ENCODE measurements around the gene STYXL1.
"Not testable (repeated sequence)": the region's sequence is repeated elsewhere in the genome, so short reads cannot be mapped to it uniquely, and the experiment has no call there.

STYXL1 gene

GRCh38 chr7:76009672-76010600, 37.9 kb downstream of the STYXL1 start:
- no peak for TF ChIP-seq CTCF (IDR thresholded peaks at IDR 0.05; ENCODE audit: insufficient read depth, low read depth, low read length, missing control alignments)
- no peak for DNase-seq (ENCODE audit: low read depth)
- H3K4me3 ChIP-seq (ENCODE audit: low read depth, low read length): no peak overlapping the region

- DNase-seq (ENCODE audit: low read depth): peak; percentile 54
- TF ChIP-seq CTCF (IDR thresholded peaks at IDR 0.05; ENCODE audit: insufficient read depth, low read depth, low read length, missing control alignments): no peak
- H3K4me3 ChIP-seq (ENCODE audit: low read depth, low read length): no peak overlapping the region
These were observed 39.6 kb downstream of the STYXL1 start for GRCh38 chr7:76008156-76008687.

- not testable (repeated sequence) for H3K4me3 ChIP-seq (ENCODE audit: low read depth, low read length); DNase-seq (ENCODE audit: low read depth)
These were observed 42.8 kb downstream of the STYXL1 start for GRCh38 chr7:76005004-76005403.

- TF ChIP-seq CTCF (IDR thresholded peaks at IDR 0.05; ENCODE audit: insufficient read depth, low read depth, low read length, missing control alignments): no peak
- H3K4me3 ChIP-seq (ENCODE audit: low read depth, low read length): no peak overlapping the region
- DNase-seq (ENCODE audit: low read depth): no peak
These were observed 44.4 kb downstream of the STYXL1 start for GRCh38 chr7:76003351-76003750.

- DNase-seq (ENCODE audit: low read depth): no peak
- no peak for TF ChIP-seq CTCF (IDR thresholded peaks at IDR 0.05; ENCODE audit: insufficient read depth, low read depth, low read length, missing control alignments)
- H3K4me3 ChIP-seq (ENCODE audit: low read depth, low read length): no peak overlapping the region
These were observed 45.0 kb downstream of the STYXL1 start for GRCh38 chr7:76002822-76003221.

- no peak for DNase-seq (ENCODE audit: low read depth)
- TF ChIP-seq CTCF (IDR thresholded peaks at IDR 0.05; ENCODE audit: insufficient read depth, low read depth, low read length, missing control alignments): no peak
- H3K4me3 ChIP-seq (ENCODE audit: low read depth, low read length): no peak overlapping the region
These were observed 45.7 kb downstream of the STYXL1 start for GRCh38 chr7:76002139-76002538.

- no peak for TF ChIP-seq CTCF (IDR thresholded peaks at IDR 0.05; ENCODE audit: insufficient read depth, low read depth, low read length, missing control alignments)
- no peak overlapping the region for H3K4me3 ChIP-seq (ENCODE audit: low read depth, low read length)
- DNase-seq (ENCODE audit: low read depth): no peak
These were observed 47.2 kb downstream of the STYXL1 start for GRCh38 chr7:76000566-76000965.
